ENCODE results near the gene FARS2.

The FARS2 gene

GRCh38 chr6:5598123-5598522, 336.8 kb downstream of the FARS2 start:
- no peak for DNase-seq (ENCODE audit: extremely low read depth, low read depth)
- H3K4me3 ChIP-seq (replicated peaks; ENCODE audit: low read depth, low read length): no peak overlapping the region
- no peak for TF ChIP-seq CTCF (IDR thresholded peaks at IDR 0.05; ENCODE audit: low read depth, low read length, missing control alignments)

DNA sequence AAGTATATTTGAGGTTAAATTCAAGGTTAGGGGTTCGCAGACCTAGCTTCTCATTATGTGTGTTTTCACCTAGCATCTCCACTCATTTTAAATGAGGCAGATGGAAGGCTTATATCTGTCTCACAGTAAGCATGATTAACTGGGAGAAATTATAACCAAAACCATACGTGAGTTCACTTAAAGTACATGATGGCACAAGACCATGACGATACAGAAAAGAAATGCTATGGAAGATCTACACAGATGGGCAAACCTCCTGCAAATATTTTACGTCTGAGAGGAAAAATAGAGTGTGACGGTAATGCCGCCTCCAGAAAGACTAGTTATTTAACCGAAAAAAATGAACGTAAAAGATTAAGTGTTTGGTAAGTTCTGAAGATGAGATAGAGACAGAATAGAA, 337.8 kb downstream of the FARS2 start:
- DNase-seq (ENCODE audit: extremely low read depth, low read depth): peak; percentile 24
- no peak for TF ChIP-seq CTCF (IDR thresholded peaks at IDR 0.05; ENCODE audit: low read depth, low read length, missing control alignments)

DNA sequence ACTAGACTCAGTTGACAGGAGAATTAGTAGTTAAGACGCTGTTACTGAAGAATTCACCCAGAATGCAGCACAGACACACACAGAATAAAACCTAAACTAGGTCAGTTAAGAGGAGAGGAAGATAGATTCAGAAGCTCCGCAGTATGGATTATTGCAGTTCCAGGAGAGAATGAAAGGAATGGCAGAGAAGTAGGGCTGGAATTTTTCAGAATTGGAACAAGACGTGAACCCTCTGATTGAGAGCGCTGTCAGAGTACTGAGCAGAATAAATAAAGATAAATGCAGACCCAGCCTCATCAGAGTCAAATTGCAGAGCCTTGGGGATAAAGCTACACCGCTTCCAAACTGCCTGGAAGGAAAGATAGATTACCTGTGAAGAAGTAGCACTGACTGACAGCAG, 344.6 kb downstream of the FARS2 start:
- no peak overlapping the region for H3K4me3 ChIP-seq (replicated peaks; ENCODE audit: low read depth, low read length)
- DNase-seq (ENCODE audit: extremely low read depth, low read depth): no peak
- no peak for TF ChIP-seq CTCF (IDR thresholded peaks at IDR 0.05; ENCODE audit: low read depth, low read length, missing control alignments)

More for the DNA sequence above, 337.8 kb downstream of the FARS2 start:
- H3K4me3 ChIP-seq (replicated peaks; ENCODE audit: low read depth, low read length): no peak overlapping the region

DNA sequence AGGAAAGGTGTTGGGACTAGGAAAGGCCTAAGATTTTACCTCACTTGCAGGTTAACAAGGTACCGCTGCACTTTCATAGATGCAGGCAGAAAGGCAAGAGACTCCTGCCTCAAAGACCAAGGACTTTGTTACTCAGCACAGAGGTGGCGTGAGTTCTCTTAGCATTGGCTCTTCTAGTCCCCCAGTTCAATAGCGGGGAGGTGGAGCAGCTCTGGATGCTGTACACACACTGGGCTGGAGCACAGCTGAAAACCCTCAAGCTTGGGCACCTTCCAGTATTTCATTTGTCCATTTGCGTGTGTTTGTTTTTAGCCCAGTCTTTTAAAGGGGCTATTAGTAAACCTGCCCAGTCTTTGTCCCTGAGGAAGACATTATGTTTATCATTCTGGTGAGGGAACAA, 345.2 kb downstream of the FARS2 start:
- DNase-seq (ENCODE audit: extremely low read depth, low read depth): no peak
- no peak overlapping the region for H3K4me3 ChIP-seq (replicated peaks; ENCODE audit: low read depth, low read length)
- TF ChIP-seq CTCF (IDR thresholded peaks at IDR 0.05; ENCODE audit: low read depth, low read length, missing control alignments): no peak

DNA sequence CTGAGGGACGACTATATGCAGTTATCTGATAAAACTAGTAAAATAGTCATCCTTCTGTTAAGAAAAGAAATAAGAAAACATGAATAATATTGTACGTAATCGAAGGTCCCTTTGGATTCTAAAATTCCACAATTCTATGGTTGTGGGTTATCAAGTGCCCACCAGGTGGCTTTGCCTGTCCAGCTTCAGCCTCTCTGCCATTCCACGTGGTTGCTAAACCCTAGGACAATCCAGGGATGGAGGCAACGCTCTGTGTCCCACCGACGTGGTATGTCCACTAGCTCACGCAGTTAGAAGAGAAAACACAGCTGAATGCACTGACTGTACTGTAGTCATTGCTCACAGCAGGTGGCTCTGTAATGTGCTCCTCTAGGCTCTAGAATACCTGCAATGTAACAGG, 349.3 kb downstream of the FARS2 start:
- TF ChIP-seq CTCF (IDR thresholded peaks at IDR 0.05; ENCODE audit: low read depth, low read length, missing control alignments): peak; percentile 3
- DNase-seq (ENCODE audit: extremely low read depth, low read depth): no peak
- H3K4me3 ChIP-seq (replicated peaks; ENCODE audit: low read depth, low read length): no peak overlapping the region

DNA sequence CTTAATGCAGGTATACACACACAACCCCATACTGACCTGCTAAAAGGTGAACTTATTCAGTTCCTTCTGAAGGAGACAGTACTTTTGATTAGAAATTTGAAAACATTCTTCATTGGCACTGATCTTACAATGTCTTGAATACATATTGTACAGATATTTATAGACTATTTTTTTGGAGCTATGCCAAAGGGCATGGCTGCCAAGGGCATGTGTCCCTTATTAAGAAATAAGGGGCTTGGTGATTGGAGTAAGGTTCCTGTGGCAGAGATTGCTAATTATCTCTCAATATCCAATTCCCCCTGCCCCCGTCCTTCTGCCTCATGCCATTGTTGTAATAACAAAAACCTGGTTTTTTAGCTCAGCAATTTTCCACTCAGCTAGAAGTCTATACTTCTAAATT, 355.9 kb downstream of the FARS2 start:
- no peak for TF ChIP-seq CTCF (IDR thresholded peaks at IDR 0.05; ENCODE audit: low read depth, low read length, missing control alignments)
- no peak overlapping the region for H3K4me3 ChIP-seq (replicated peaks; ENCODE audit: low read depth, low read length)
- DNase-seq (ENCODE audit: extremely low read depth, low read depth): no peak

DNA sequence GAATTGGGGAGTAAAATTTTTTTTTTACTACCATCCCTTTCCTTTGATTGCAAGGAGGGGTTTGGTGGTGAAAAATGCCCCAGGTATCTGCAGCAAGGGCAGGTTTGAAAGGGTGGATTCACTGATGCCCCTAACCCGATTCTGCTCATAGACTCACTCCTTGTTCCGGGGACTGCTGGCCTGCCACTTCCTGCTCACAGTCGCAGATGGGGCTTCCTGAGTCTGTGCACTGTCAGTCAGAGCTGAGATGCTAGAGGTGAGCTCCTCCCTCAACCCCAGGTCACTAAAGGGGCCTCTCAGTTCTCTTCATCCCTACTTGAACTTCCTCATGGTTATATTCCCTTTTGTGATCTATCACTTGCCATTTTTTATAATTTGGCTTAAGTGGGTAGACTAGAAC, 357.9 kb downstream of the FARS2 start:
- no peak for TF ChIP-seq CTCF (IDR thresholded peaks at IDR 0.05; ENCODE audit: low read depth, low read length, missing control alignments)
- DNase-seq (ENCODE audit: extremely low read depth, low read depth): no peak
- H3K4me3 ChIP-seq (replicated peaks; ENCODE audit: low read depth, low read length): no peak overlapping the region
